C4-2B (cell line): ENCODE measurements around the gene TXNDC16.

Experiments used
- ZFX ChIP-seq: fragments of 450-650 bp; IDR thresholded peaks from 2 replicates; pipeline ENCODE4 v1.6.1; 2017
- TF ChIP-seq, protein P1 (sequence below): fragments of 450-650 bp; conservative IDR thresholded peaks from 2 replicates; pipeline ENCODE4 v1.5.1; 2017; ENCODE audit warnings: mild to moderate bottlenecking

- TF ChIP-seq, protein P1, sequence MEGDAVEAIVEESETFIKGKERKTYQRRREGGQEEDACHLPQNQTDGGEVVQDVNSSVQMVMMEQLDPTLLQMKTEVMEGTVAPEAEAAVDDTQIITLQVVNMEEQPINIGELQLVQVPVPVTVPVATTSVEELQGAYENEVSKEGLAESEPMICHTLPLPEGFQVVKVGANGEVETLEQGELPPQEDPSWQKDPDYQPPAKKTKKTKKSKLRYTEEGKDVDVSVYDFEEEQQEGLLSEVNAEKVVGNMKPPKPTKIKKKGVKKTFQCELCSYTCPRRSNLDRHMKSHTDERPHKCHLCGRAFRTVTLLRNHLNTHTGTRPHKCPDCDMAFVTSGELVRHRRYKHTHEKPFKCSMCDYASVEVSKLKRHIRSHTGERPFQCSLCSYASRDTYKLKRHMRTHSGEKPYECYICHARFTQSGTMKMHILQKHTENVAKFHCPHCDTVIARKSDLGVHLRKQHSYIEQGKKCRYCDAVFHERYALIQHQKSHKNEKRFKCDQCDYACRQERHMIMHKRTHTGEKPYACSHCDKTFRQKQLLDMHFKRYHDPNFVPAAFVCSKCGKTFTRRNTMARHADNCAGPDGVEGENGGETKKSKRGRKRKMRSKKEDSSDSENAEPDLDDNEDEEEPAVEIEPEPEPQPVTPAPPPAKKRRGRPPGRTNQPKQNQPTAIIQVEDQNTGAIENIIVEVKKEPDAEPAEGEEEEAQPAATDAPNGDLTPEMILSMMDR = no peak
- TF ChIP-seq ZFX = no peak
Measured at GRCh38 chr14:52536269-52536668, 16.0 kb downstream of the TXNDC16 start.
